Neural progenitor cell (in vitro differentiated cells): ENCODE results near the gene FLRT2. TPM values are rescaled to one million over a fixed set of nuclear protein-coding genes. Genes with fewer than 3 reads are reported as not detected.

Source experiments
- DNase-seq: peaks from one replicate; pipeline ENCODE4 v3.0.0-alpha.2; 2016; ENCODE audit warnings: low spot score
- H2AFZ ChIP-seq: fragments of 200-600 bp; sonication (generic); replicated peaks from 2 replicates; pipeline ENCODE4 v1.6.1; 2016; ENCODE audit warnings: antibody characterized with exemption
- H3F3A ChIP-seq: fragments of 200-600 bp; sonication (generic); 2 replicates; pipeline ENCODE4 v1.6.1; 2016; ENCODE audit warnings: antibody characterized with exemption, low read depth
- H3K27ac ChIP-seq: fragments of 200-600 bp; sonication (generic); 2 replicates; pipeline ENCODE4 v1.5.1; 2016; ENCODE audit warnings: mild to moderate bottlenecking
- H3K27me3 ChIP-seq: fragments of 200-600 bp; sonication (generic); 2 replicates; pipeline ENCODE4 v1.6.1; 2016; ENCODE audit warnings: mild to moderate bottlenecking, moderate library complexity
- H3K36me3 ChIP-seq: fragments of 200-600 bp; sonication (generic); 2 replicates; pipeline ENCODE4 v1.5.1; 2016
- H3K4me1 ChIP-seq: fragments of 200-600 bp; sonication (generic); 2 replicates; pipeline ENCODE4 v1.6.1; 2016; ENCODE audit warnings: mixed run types
- H3K4me2 ChIP-seq: fragments of 200-600 bp; sonication (generic); 2 replicates; pipeline ENCODE4 v1.6.1; 2016
- H3K4me3 ChIP-seq: fragments of 200-600 bp; sonication (generic); 2 replicates; pipeline ENCODE4 v1.5.1; 2016
- H3K79me2 ChIP-seq: fragments of 200-600 bp; sonication (generic); 2 replicates; pipeline ENCODE4 v1.6.1; 2016; ENCODE audit warnings: low read depth
- H3K9ac ChIP-seq: fragments of 200-600 bp; sonication (generic); 2 replicates; pipeline ENCODE4 v1.6.1; 2016
- H3K9me3 ChIP-seq: fragments of 200-600 bp; sonication (generic); 2 replicates; pipeline ENCODE4 v1.5.1; 2016; ENCODE audit warnings: low read depth
- H4K20me1 ChIP-seq: fragments of 200-600 bp; sonication (generic); 2 replicates; pipeline ENCODE4 v1.6.1; 2016; ENCODE audit warnings: low read depth
- H3K27ac Mint-ChIP-seq: 3 replicates; pipeline ENCODE4 v1.8.0; 2021; ENCODE audit warnings: mixed read lengths
- H3K27me3 Mint-ChIP-seq: 2 replicates; pipeline ENCODE4 v1.8.0; 2022; ENCODE audit warnings: low read depth, mild to moderate bottlenecking, inconsistent platforms, moderate library complexity, mixed read lengths; ENCODE audit not compliant: insufficient read depth
- H3K36me3 Mint-ChIP-seq: 3 replicates; pipeline ENCODE4 v1.8.0; 2021; ENCODE audit warnings: mixed read lengths
- H3K4me1 Mint-ChIP-seq: 3 replicates; pipeline ENCODE4 v1.8.0; 2021; ENCODE audit warnings: mixed read lengths
- H3K4me3 Mint-ChIP-seq: 3 replicates; pipeline ENCODE4 v1.8.0; 2021; ENCODE audit warnings: mild to moderate bottlenecking, moderate library complexity, mixed read lengths
- H3K9me3 Mint-ChIP-seq: 3 replicates; pipeline ENCODE4 v1.8.0; 2020; ENCODE audit warnings: mixed read lengths
- CTCF ChIP-seq: fragments of 200-600 bp; sonication (generic); IDR thresholded peaks from 2 replicates; pipeline ENCODE4 v1.5.1; 2017; ENCODE audit warnings: antibody characterized with exemption, mild to moderate bottlenecking
- EZH2 ChIP-seq: fragments of 200-600 bp; sonication (generic); IDR thresholded peaks from 2 replicates; pipeline ENCODE4 v1.6.1; 2017; ENCODE audit warnings: antibody characterized with exemption, mild to moderate bottlenecking, moderate library complexity
- EZH2phosphoT487 ChIP-seq: fragments of 200-600 bp; sonication (generic); IDR thresholded peaks from 2 replicates; pipeline ENCODE4 v1.6.1; 2017; ENCODE audit warnings: antibody characterized with exemption
- total RNA-seq: library from RNA; depleted of rRNA; stranded (reverse); fragments of >200 nt; gene quantifications from 2 replicates; pipeline ENCODE4 v1.2.3, GENCODE V29; 2015; ENCODE audit warnings: low replicate concordance

Gene FLRT2
- total RNA-seq, 1 donor from 2014 or later: 8.5 TPM

GRCh38 chr14:85539510-85539909 is 9.6 kb downstream of the FLRT2 start:
- H4K20me1 ChIP-seq: no peaks in the 10 kb centered on the region

GRCh38 chr14:85542623-85543022 is 12.7 kb downstream of the FLRT2 start:
- Mint-ChIP-seq H3K4me3 (no peak overlapping the region), H3K27me3 (peaks cover 4% of the 10 kb centered on the region), H3K9me3 (peaks cover 2% of the 10 kb centered on the region), H3K27ac (no peak overlapping the region), H3K36me3 (peaks cover 34% of the 10 kb centered on the region), H3K4me1 (no peaks in the 10 kb centered on the region)
- Histone ChIP-seq H3K9ac (no peak overlapping the region), H4K20me1 (no peaks in the 10 kb centered on the region), H3K27me3 (no peaks in the 10 kb centered on the region), H3K4me2 (no peak overlapping the region), H3K36me3 (no peaks in the 10 kb centered on the region), H3K4me3 (no peak overlapping the region), H2AFZ (no peak overlapping the region), H3K79me2 (peaks cover 16% of the 10 kb centered on the region), H3K9me3 (no peaks in the 10 kb centered on the region), H3K4me1 (peaks cover 4% of the 10 kb centered on the region), H3F3A (no peaks in the 10 kb centered on the region), H3K27ac (no peak overlapping the region)
- TF ChIP-seq EZH2phosphoT487 (no peak), CTCF (no peak), EZH2 (no peak)
- no peak for DNase-seq

More at GRCh38 chr14:85539510-85539909, 9.6 kb downstream of the FLRT2 start:
- Mint-ChIP-seq H3K9me3 (peaks cover 2% of the 10 kb centered on the region), H3K27me3 (peaks cover 12% of the 10 kb centered on the region), H3K36me3 (peaks cover 17% of the 10 kb centered on the region), H3K4me3 (no peak overlapping the region), H3K4me1 (peaks cover 23% of the 10 kb centered on the region), H3K27ac (no peak overlapping the region)
- H3K27me3 ChIP-seq: peaks cover 13% of the 10 kb centered on the region
- no peaks in the 10 kb centered on the region for H3F3A ChIP-seq
- no peak overlapping the region for H3K27ac ChIP-seq
- no peaks in the 10 kb centered on the region for H3K36me3 ChIP-seq
- H3K4me2 ChIP-seq: no peak overlapping the region
- peaks cover 31% of the 10 kb centered on the region for H3K79me2 ChIP-seq
- TF ChIP-seq CTCF (no peak), EZH2phosphoT487 (no peak)
- H3K9ac ChIP-seq: no peak overlapping the region
- H2AFZ ChIP-seq: no peak overlapping the region
- peaks cover 22% of the 10 kb centered on the region for H3K4me1 ChIP-seq
- no peak for DNase-seq
- H3K9me3 ChIP-seq: no peaks in the 10 kb centered on the region
- no peak overlapping the region for H3K4me3 ChIP-seq

GRCh38 chr14:85545738-85546137 is 15.8 kb downstream of the FLRT2 start:
- TF ChIP-seq EZH2phosphoT487 (no peak), CTCF (no peak), EZH2 (no peak)
- H3K4me3 Mint-ChIP-seq: no peak overlapping the region

More at GRCh38 chr14:85545738-85546137, 15.8 kb downstream of the FLRT2 start:
- no peaks in the 10 kb centered on the region for H3K27me3 ChIP-seq
- Mint-ChIP-seq H3K27ac (no peak overlapping the region), H3K4me1 (no peaks in the 10 kb centered on the region), H3K9me3 (peaks cover 10% of the 10 kb centered on the region), H3K36me3 (peaks cover 42% of the 10 kb centered on the region), H3K27me3 (peaks cover 4% of the 10 kb centered on the region)
- no peak overlapping the region for H3K27ac ChIP-seq
- no peak for DNase-seq
- H3K4me3 ChIP-seq: no peak overlapping the region
- H4K20me1 ChIP-seq: no peaks in the 10 kb centered on the region
- no peak overlapping the region for H2AFZ ChIP-seq
- H3K9ac ChIP-seq: no peak overlapping the region
- no peaks in the 10 kb centered on the region for H3K79me2 ChIP-seq
- H3K4me1 ChIP-seq: no peaks in the 10 kb centered on the region
- H3K4me2 ChIP-seq: no peak overlapping the region
- no peaks in the 10 kb centered on the region for H3K9me3 ChIP-seq
- H3F3A ChIP-seq: no peaks in the 10 kb centered on the region
- no peaks in the 10 kb centered on the region for H3K36me3 ChIP-seq
